Colonic mucosa (tissue), 4 donors: ENCODE results near the gene DES. TPM values are rescaled to one million over a fixed set of nuclear protein-coding genes. Genes with fewer than 3 reads are reported as not detected.

Experiments
- DNase-seq: peaks from one replicate; pipeline ENCODE4 v3.0.0-alpha.2; 2020
- H3K27ac ChIP-seq: fragments of 200-600 bp; one replicate; pipeline ENCODE4 v1.8.0; 2021
- H3K27me3 ChIP-seq: fragments of 200-600 bp; one replicate; pipeline ENCODE4 v1.8.0; 2021
- H3K36me3 ChIP-seq: fragments of 200-600 bp; one replicate; pipeline ENCODE4 v1.8.0; 2021
- H3K4me1 ChIP-seq: fragments of 200-600 bp; one replicate; pipeline ENCODE4 v1.8.0; 2021; ENCODE audit warnings: mild to moderate bottlenecking
- H3K4me3 ChIP-seq: fragments of 200-600 bp; one replicate; pipeline ENCODE4 v1.8.0; 2021
- H3K9ac ChIP-seq, 2 donors: one replicate each; pipeline ENCODE4 v1.7.0; 2013; ENCODE audit warnings: control low read depth in 2 of 2, low read depth in 2 of 2, low read length in 2 of 2
- H3K9me3 ChIP-seq: fragments of 200-600 bp; one replicate; pipeline ENCODE4 v1.8.0; 2021
- intact Hi-C: fragments of 100-400 bp; cut with DNase I; formaldehyde crosslinking; loops from one replicate; pipeline ENCODE4 v1.14.1; 2022
- total RNA-seq, 2 donors: library from RNA; stranded (reverse); fragmentation: NEBNext Ultra II Directional in 1 of 2; extraction: Animal tissue kit (Norgen Biotek cat#: 25700) in 1 of 2; gene quantifications; one replicate each; pipeline ENCODE4 v1.2.1, GENCODE V29; 2021
- TF ChIP-seq, protein P1 (sequence below): fragments of 200-600 bp; IDR thresholded peaks from one replicate; pipeline ENCODE4 v1.8.0; 2022; ENCODE audit warnings: antibody characterized with exemption, mild to moderate bottlenecking
- donor health status: healthy.
- donor health status: DM: no; HTN: no; CAD: no.
- donor health status: DM: no; HTN: no; CAD: no.

Gene DES
- total RNA-seq, 2 donors from 2014 or later = 24.0 to 917 TPM

DNA sequence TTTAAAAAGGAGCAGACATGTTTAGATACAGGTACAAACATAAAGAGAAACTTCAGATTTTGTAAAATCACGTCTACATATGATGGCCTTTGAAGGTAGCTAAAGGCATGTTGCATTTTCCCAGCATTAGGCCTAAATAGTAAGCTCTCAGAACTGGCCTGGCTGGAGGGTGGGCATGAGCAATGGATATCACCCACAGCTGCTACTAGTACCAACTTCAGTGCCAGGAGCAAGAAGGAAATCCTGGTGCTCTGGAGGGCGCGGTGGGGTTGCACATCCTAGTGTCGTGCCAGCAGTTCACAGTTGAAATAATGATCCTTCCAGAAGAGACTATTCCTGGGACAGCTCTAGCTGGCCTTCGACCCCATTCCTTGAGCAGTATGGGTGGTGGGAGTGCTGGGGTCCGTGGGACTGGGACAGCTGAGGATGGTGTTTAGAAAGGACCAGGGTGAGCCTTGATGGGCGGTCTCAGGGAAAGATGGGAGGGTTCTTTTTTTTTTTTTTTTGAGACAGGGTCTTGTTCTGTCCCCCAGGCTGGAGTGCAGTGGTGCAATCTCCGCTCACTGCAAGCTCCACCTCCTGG, 4.9 kb downstream of the DES start:
- DNase-seq = no peak
- Histone ChIP-seq H3K9me3 (no peaks in the 10 kb centered on the region), H3K9ac (no peak overlapping the region), H3K4me3 (no peak overlapping the region), H3K36me3 (no peaks in the 10 kb centered on the region), H3K27ac (no peak overlapping the region), H3K4me1 (no peaks in the 10 kb centered on the region), H3K27me3 (peaks cover 12% of the 10 kb centered on the region)
- TF ChIP-seq, protein P1, sequence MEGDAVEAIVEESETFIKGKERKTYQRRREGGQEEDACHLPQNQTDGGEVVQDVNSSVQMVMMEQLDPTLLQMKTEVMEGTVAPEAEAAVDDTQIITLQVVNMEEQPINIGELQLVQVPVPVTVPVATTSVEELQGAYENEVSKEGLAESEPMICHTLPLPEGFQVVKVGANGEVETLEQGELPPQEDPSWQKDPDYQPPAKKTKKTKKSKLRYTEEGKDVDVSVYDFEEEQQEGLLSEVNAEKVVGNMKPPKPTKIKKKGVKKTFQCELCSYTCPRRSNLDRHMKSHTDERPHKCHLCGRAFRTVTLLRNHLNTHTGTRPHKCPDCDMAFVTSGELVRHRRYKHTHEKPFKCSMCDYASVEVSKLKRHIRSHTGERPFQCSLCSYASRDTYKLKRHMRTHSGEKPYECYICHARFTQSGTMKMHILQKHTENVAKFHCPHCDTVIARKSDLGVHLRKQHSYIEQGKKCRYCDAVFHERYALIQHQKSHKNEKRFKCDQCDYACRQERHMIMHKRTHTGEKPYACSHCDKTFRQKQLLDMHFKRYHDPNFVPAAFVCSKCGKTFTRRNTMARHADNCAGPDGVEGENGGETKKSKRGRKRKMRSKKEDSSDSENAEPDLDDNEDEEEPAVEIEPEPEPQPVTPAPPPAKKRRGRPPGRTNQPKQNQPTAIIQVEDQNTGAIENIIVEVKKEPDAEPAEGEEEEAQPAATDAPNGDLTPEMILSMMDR = no peak
- intact Hi-C loops = no loop called here

DNA sequence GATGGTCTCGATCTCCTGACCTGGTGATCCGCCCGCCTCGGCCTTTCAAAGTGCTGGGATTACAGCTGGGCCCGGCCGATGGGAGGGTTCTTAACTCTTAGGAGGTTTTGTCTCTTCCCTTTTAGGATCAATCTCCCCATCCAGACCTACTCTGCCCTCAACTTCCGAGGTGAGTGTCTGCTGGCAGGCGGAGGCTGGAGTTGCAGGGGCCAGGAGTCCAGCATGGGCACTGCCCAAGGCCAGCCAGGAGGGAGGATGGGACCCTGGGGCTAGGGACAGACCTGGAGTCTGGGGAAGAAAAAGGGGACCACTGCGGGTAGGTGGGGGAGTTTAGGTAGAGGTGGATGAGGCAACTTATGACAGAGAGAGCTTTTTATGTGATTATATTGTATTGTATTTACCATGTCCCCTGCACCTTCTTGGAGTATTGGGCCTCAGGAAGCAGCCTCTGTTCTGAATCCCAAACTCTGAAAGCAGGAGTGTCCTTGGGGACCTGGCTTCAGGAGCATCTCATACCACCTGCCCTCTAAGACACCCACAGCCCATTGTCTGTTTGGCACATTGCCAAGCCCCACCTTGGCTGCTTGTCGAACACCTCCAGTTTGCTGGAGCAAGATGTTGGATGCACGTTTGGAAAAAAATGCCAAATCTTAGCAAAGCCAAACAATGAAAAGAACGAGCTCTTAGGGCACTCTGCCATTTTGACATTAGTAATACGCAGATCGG, 5.6 kb downstream of the DES start:
- H3K4me3 ChIP-seq = no peak overlapping the region
- no peak overlapping the region for H3K9ac ChIP-seq
- TF ChIP-seq, protein P1 = no peak
- no peaks in the 10 kb centered on the region for H3K4me1 ChIP-seq
- no peaks in the 10 kb centered on the region for H3K36me3 ChIP-seq
- no peaks in the 10 kb centered on the region for H3K9me3 ChIP-seq
- intact Hi-C loops = no loop called here
- DNase-seq = no peak
- peaks cover 4% of the 10 kb centered on the region for H3K27me3 ChIP-seq
- no peak overlapping the region for H3K27ac ChIP-seq

DNA sequence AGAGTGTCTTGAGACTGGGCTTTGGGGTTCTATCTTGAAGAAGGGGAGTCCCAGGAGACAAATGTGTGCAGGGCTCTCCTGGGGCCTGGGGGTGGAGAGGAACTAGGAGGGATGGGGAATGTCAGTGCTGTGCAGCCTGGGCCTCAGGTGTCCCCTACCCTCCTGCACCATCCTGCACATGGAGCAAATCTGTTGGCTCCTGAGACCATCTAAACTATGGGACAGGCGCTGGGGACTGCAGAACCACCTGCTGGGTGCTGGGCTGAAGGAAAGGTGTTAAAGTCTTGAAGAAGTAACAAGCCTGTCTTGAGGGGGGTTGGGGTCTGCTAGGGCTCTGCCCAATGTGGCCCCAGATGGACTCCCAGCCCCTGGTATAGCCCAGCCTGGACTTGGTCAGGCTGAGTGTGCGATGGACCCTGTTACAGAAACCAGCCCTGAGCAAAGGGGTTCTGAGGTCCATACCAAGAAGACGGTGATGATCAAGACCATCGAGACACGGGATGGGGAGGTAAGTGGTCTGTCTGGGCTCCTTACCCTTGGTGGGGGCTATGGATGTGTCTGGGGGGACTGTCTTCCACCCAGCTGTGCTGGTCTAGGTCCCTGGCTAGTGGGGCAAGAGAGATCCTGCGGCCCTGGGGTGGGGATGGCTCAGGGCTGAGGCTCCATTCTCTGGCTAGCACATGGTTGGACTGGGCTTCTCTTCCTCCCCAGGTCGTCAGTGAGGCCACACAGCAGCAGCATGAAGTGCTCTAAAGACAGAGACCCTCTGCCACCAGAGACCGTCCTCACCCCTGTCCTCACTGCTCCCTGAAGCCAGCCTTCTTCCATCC, 7.3 kb downstream of the DES start:
- Histone ChIP-seq H3K9me3 (no peaks in the 10 kb centered on the region), H3K4me1 (no peaks in the 10 kb centered on the region), H3K27ac (no peak overlapping the region), H3K36me3 (no peaks in the 10 kb centered on the region), H3K27me3 (no peaks in the 10 kb centered on the region), H3K9ac (no peak overlapping the region), H3K4me3 (no peak overlapping the region)
- TF ChIP-seq, protein P1 = no peak
- intact Hi-C loops = no loop called here
- DNase-seq = no peak

DNA sequence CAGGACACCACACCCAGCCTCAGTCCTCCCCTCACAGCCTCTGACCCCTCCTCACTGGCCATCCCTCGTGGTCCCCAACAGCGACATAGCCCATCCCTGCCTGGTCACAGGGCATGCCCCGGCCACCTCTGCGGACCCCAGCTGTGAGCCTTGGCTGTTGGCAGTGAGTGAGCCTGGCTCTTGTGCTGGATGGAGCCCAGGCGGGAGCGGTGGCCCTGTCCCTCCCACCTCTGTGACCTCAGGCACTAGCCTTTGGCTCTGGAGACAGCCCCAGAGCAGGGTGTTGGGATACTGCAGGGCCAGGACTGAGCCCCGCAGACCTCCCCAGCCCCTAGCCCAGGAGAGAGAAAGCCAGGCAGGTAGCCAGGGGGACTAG, 7.9 kb downstream of the DES start:
- TF ChIP-seq, protein P1 = no peak
- DNase-seq = no peak
- no peak overlapping the region for H3K27ac ChIP-seq
- no peaks in the 10 kb centered on the region for H3K4me1 ChIP-seq
- H3K36me3 ChIP-seq = no peaks in the 10 kb centered on the region
- H3K4me3 ChIP-seq = no peak overlapping the region
- intact Hi-C loops = no loop called here
- no peaks in the 10 kb centered on the region for H3K9me3 ChIP-seq
- H3K9ac ChIP-seq = no peak overlapping the region
- H3K27me3 ChIP-seq = no peaks in the 10 kb centered on the region

DNA sequence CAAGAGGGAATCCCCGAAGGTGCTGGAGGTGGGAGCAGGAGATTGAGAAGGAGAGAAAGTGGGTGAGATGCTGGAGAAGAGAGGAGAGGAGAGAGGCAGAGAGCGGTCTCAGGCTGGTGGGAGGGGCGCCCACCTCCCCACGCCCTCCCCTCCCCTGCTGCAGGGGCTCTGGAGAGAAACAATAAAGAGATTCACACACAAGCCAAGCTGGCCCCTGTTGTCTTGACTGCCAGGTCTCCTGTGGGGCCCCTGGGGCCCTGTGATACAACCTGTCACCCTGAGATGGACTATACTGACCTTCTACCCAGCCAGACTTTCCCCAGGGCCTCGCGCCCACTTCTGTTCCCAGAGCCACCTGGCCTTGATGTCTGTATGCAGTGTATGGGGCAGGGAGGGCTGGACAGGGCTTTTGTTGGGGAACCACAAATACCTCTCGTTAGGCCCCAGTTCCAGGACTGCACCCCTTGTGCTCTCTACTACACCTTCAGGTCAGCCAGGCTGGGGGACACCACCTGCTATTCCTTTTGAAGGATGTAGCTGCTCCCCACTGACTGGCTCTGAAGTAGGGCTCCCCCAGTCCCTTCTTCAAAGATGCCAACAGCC, 8.5 kb downstream of the DES start:
- Histone ChIP-seq H3K4me3 (no peak overlapping the region), H3K9ac (no peak overlapping the region), H3K36me3 (no peaks in the 10 kb centered on the region)

More for the DNA sequence above, 8.5 kb downstream of the DES start:
- Histone ChIP-seq H3K27ac (no peak overlapping the region), H3K4me1 (no peaks in the 10 kb centered on the region), H3K27me3 (no peaks in the 10 kb centered on the region), H3K9me3 (no peaks in the 10 kb centered on the region)
- TF ChIP-seq, protein P1 = no peak
- no peak for DNase-seq
- intact Hi-C loops = no loop called here
